ENCODE results near the gene DIO3.

The DIO3 gene

DNA sequence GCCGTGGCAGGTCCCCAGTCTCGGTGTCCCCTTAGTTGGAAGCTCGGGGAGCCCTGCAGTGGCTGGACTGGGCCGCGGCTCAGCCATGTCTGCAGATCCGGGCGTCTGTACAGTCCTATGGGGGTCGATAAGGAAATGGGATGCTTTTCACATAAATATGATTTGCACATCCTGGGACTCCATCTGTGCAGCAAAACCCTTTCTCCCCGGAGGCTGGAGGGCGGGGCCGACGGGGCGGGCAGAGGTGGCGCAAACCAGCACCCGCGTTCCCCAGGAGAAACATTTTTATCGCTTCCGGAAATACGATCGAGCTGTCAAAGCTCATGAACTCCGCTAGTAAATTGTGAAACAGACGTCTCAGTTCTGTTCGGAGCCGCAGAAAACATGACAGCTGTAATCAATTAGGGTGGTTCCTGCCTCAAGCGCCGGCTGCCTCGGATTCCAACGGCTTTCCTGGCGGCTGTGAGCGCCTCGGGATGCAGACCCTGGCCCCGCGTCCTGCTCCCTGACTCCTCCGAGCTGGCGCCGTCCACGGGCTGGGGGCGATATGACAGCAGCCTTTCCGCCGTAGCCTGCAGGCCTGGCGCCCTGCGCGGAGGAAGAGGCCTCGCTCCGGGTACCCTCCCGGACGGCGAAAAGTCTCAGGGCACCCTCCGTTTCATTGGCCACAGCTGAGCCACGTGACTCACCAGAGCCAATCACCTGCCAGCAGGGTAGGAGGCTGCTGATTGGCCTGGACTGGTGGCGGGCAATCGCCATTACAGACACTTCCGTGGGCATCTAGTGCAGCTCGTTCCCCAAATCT, 23.0 kb downstream of the DIO3 start:
- no peak for DNase-seq

DNA sequence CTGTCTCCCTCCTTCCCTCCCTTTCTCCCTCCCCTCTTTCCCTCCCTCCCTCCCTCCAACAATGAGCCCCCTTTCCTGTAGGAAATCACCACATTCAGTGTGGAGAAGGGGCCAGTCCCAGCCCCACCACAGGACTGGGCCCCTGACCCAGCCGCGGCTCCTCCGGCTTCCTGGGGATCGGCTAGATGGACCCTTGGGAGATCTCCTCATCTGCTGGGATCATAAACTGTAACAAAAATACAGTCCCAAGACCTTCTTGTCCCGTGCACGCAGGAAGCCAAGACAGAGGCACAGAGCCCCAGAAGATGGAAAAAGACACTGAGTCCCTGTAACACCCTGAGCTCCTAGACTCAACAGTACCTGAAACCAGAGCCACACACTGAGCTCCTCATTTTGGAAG, 23.9 kb downstream of the DIO3 start:
- no peak for DNase-seq

DNA sequence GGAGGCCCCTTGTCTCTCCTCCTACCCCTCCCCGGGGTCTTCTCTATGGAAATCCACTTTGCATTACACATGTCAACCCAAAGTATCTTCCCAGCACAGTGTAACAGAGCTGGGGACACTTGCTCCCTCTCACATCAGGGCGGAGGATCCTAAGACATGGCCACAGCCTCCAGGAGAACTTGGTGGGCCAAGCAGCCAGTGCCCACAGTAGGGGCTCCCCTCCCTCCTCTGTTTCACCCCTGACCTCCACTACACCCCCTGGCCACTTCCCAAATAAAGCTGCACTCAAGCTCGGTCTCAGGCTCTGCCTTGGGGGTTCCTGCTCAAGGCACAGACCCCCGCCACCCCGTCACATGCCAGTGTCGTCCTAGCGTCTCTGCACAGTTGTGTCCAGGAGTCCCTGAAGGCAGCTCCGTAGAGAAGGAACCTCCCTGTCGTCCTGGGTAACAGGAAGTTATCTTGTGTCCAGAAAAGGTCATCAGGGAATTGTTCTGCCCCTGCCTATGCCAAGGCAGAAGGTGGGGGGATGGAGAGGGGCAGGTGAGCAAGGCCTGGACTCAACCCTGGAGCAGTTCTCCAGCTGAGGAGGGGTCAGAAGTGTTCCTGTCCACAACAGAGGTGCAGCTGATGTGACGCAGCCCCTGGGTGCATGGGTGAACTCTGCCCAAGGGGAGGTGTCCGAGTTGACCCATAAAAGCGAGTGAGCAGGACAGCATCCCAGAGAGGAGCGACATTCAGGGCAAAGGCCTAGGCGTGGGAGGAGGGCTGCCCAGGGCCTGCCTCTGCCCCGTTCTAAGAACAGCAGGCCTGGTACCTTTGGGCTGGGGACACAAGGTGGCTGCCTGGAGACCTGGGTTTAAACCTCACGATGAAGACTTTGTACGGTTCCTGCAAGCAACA, 25.5 kb downstream of the DIO3 start:
- DNase-seq, result no peak

- no peak for DNase-seq
Observed at GRCh38 chr14:101587441-101587911, 26.2 kb downstream of the DIO3 start.

DNA sequence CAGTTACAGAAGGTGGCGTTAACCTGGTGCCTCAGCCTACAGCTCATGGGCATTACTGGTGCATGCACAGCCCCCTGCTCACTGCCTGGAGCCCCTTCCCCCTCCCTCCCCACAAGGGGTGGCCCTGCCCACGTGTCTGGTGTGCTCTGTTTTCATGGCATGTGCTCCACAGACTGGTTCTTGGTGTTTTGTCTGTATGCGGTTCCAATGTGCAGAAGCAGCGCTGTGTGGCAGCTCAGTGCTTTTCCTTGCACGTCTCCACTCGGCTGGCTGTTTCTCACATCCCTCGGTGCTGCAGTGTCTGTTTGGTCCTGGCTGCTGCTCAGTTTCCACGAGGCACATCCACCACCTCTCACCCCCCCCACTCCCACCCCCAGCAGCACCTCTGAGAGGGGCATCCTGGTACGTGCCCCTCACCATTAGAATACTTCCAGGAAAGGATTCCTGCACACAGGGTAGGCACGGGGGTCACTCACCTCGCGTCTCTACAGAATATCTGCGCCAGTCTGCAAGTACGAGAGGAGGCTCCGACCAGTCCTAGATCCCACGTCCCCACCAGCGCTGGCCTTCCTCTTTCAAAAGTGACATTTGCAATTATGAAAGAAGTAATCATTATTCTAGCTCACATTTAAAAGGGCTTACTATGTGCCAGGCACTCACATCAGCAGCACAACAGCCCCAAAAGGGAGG, 27.1 kb downstream of the DIO3 start:
- DNase-seq, result no peak

DNA sequence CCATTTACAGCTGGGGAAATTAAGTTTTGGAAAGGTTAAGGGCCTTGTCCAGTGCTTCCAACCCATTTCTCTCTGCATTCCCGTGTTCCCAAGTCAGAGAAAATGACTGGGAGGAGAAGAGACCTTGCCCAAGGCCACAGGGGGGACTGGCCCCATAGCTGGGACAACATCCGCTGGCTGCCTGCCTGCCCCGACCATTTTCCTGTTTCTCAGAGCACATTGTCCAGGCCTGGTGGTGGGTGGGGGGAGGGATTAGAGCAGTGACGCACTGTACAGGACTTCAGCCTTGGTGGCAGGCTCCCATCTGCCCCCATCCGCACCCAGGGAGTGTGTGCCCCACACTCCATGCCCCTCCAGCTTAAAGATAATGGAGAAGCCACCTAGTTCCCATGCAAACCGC, 27.7 kb downstream of the DIO3 start:
- DNase-seq, result no peak

- DNase-seq, result no peak
Observed at GRCh38 chr14:101589486-101590015, 28.3 kb downstream of the DIO3 start.

GRCh38 chr14:101590062-101590461, 28.8 kb downstream of the DIO3 start:
- DNase-seq, result no peak

GRCh38 chr14:101590616-101591015, 29.3 kb downstream of the DIO3 start:
- DNase-seq, result no peak

DNA sequence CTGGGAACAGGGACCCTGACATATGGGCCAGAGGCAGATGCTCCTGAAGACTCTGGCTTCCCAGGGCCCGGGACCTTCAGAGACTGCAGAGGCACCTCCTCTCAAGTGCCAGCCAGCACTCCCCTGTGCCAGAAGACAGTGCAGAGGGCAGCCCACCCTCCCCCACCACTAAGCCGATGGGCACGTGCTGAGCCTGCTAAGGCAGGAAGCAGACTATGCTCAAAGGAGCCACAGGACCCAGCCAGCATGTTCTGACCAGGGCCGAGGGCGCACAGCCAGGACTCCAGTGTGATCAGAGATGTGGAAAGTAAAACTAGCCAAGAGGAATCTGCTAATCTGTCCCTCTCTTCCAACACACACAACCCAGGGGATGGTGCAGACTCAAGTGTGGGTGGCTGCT, 29.8 kb downstream of the DIO3 start:
- no peak for DNase-seq

GRCh38 chr14:101591582-101591981, 30.3 kb downstream of the DIO3 start:
- no peak for DNase-seq

GRCh38 chr14:101593411-101594238, 32.3 kb downstream of the DIO3 start:
- DNase-seq, result no peak

DNA sequence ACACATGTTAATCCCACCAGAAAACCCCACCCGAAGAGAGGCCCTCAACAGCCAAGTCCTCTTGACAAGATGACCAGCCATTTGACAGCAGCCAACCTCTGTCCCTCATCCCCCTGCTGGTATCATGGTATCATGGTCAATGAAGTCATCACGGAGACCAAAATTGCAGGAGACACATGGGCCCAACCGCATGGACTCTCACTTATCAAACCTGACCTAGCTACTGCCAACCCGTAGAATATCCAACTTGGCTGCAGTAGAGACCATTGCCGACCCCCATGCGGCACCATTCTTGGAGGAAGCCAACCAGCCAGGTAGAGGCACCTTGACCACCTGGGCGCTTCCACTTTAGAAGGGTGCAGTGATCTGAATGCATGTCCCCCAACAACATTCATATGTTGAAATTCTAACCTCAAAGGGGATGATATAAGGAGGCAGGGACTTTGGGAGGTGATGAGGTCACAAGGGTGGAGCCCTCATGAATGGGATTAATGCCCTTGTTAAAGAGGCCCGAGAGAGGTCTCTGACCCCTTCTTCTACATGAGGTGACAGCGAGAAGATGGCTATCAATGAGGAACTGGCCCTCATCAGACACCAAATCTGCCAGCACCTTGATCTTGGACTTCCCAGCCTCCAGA, 33.3 kb downstream of the DIO3 start:
- DNase-seq, result no peak

DNA sequence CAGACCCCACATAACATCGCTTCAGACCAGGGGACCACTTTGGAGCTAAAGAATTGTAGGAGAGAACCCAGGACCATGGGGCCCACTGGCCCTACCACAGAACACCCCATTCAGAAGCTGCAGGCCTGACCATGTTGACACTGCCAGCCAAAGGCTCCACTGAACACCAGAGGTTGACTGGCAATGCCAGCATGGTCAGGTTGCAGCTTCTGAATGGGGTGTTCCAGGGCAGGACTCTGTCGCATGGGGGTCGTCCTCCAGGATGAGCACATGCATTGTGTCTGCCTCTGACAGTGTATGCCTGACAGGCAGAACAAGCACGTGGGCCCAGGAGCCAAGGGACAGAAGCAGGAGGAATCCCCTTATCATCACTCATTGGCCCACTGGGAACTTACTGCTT, 34.1 kb downstream of the DIO3 start:
- DNase-seq, result no peak

DNA sequence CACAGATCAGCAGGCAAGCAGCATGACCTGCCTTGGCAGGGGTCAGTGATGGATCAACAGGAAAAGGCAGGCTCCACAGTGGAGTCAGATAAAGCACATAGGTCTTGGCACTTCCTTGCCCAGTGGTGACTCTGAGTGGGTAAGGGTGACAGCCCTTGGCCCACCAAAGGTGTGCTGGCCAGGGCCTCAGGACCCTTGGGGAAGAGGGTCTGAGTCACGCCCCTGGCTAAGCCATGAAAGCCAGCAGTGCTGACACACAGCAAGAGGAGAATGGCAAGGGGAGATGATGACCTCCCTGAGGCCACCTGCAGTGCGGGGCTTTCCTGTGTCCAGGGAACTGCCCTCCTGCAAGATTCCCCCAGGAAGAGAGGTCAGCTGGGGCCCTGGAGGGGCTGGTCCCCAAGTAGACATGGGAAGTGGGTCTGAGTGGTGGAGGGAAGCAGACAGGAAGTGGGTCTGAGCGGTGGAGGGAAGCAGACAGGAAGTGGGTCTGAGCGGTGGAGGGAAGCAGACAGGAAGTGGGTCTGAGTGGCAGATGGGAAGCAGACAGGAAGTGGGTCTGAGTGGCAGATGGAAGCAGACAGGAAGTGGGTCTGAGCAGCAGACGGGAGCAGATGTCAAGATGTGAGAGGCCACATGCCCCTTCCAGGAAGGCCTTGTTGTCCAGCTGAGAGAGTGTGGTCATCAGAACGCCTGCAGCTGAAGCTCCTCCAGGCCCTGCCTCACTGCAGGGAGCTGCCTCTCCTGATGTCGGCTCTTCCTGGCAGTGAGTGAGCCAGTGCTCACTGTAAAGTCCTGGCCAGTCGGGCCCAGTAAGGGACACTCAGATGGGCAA, 34.8 kb downstream of the DIO3 start:
- DNase-seq, result no peak

DNA sequence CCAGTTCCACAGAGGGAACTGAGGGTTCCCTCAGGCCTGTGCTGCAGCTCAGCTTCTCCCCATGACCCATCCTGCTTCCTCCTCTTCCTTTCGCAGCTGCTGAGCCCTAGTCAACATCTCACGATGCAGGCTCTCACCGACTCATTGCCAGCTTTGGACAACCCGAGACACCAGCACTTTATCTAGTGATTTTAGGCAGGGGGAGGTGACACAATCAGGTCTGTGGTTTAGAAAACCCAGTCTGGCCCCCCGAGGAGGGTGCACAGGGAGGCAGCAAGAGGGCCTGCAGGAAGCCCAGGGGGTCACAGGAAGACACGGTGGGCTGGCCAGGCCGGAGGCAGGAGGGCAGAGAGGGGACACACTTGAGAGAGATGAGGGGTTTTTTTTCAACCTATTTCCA, 35.4 kb downstream of the DIO3 start:
- DNase-seq, result no peak

DNA sequence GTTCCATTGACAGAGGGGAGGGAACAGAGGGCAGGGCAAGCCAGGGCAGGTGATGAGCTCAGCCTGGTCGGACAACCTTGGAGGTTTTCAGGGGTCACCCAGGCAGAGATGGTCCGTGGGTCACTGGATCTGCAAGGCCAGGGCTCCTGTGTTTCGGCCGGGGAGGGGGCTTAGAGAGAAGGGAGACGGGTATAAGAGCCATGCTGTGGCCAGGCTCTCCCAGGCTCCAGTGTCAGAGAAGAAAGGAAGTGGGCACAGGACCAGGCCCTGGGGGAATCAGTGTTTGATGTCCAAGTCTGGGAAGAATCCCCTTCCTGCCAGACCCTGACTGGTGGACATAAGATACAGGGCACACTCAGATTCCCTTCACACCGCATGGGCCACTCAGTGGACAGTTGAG, 36.9 kb downstream of the DIO3 start:
- no peak for DNase-seq

GRCh38 chr14:101598571-101599233, 37.4 kb downstream of the DIO3 start:
- DNase-seq, result no peak

DNA sequence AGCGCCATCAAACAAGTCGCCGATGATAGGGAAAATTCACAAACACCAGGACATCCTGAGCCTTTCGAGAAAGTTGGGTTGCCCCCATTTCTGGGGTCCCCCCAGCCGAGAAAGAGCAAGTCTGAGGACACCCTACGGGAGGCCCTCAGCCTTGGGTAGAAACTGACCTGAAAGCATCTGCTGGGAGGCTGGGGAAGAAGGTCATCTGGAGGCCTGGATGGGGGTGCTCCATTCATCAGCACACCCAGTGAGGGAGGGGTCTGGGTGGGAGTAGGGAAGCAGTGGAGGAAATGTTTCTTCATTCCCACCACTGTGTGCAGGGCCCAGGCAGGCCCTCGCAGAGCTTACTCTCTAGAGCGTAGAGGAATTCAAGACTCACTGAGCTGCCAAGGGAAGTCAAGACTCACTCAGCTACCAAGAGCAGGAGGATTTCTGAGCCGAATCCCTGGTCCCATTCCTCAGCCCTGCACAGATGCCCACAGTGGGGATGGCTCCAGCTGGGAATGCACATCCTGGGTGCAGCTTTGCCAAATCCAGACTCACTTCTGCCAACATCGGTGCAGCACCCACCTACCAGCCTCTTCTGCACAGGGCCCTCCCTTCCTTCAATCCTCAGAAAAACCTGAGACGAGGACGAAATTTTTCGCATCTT, 38.1 kb downstream of the DIO3 start:
- DNase-seq, result no peak

All from cortex of kidney (tissue), 1 donor.